Measurements from ENCODE around the gene SOBP. TPM values are rescaled to one million over a fixed set of nuclear protein-coding genes. Genes with fewer than 3 reads are reported as not detected.
A peak's percentile ranks its signal among the peaks of the same experiment; 100 is the strongest.

SOBP gene, protein sequence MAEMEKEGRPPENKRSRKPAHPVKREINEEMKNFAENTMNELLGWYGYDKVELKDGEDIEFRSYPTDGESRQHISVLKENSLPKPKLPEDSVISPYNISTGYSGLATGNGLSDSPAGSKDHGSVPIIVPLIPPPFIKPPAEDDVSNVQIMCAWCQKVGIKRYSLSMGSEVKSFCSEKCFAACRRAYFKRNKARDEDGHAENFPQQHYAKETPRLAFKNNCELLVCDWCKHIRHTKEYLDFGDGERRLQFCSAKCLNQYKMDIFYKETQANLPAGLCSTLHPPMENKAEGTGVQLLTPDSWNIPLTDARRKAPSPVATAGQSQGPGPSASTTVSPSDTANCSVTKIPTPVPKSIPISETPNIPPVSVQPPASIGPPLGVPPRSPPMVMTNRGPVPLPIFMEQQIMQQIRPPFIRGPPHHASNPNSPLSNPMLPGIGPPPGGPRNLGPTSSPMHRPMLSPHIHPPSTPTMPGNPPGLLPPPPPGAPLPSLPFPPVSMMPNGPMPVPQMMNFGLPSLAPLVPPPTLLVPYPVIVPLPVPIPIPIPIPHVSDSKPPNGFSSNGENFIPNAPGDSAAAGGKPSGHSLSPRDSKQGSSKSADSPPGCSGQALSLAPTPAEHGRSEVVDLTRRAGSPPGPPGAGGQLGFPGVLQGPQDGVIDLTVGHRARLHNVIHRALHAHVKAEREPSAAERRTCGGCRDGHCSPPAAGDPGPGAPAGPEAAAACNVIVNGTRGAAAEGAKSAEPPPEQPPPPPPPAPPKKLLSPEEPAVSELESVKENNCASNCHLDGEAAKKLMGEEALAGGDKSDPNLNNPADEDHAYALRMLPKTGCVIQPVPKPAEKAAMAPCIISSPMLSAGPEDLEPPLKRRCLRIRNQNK
- 1 to 10 TPM in 3 of 4 donors, under 1 TPM in 1; 0.27 to 2.7 (median 1.5) TPM for total RNA-seq

DNA sequence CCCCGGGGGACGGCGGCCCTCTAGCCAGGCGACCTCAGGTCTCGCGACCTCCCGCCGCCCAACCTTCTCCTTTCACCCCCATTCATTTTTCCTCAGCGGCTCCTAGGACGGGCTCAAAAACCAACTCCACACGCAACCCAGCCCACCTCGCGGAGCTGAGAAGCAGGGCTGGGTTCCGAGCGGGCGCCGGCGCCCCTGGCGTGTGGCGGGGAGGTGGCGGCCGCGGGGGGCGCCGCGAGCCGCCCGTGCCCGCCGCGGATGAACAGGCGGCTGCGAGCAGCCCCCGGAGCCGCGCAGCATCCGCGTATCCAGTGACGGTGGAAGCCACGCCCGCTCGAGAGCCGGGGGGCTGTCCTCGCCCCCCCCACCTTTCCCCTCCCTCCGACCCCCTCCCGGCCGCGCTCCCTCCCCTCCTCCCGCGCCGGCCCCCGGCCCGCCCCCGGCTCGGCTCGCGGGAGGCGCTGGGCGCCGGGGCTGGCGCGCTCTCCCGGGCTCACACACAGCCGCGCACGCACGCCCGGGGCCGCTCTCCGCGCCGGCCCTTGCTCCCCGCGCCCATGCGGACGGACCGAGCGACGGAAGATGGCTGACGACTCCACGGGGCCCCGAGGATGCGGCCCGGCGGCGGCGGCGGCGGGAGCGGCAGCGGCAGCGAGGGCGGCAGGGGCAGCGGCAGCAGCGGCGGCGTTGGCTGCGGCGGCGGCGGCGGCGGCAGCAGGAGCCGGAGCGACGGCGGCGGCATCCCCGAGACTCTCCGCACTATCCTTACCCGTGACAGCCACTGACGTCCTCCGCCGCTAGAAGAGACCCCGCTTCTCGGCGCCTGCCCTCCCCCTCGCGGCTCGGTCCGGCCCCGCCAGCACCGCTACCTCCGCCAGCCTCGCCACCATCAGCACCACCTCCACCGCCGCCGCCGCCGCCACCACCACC is at the start of gene SOBP:
Gene SOBP (plus strand): TSS at position 482 of the 930 bp plus-strand sequence. CDS start 500 bp downstream, outside the sequence.
- intact Hi-C loops (cut with DNase I; ENCODE audit: low total_unique reads), result loop anchor here (10.0 kb wide), 1 partner anchor 1525 kb away; no protein-coding TSS in a partner anchor
- peak in 1 of 2 donors; percentile 88 for DNase-seq (ENCODE audit: low spot score in 2 of 2)
- TF ChIP-seq POLR2A (IDR thresholded peaks at IDR 0.05), result no peak
- TF ChIP-seq, protein P1, sequence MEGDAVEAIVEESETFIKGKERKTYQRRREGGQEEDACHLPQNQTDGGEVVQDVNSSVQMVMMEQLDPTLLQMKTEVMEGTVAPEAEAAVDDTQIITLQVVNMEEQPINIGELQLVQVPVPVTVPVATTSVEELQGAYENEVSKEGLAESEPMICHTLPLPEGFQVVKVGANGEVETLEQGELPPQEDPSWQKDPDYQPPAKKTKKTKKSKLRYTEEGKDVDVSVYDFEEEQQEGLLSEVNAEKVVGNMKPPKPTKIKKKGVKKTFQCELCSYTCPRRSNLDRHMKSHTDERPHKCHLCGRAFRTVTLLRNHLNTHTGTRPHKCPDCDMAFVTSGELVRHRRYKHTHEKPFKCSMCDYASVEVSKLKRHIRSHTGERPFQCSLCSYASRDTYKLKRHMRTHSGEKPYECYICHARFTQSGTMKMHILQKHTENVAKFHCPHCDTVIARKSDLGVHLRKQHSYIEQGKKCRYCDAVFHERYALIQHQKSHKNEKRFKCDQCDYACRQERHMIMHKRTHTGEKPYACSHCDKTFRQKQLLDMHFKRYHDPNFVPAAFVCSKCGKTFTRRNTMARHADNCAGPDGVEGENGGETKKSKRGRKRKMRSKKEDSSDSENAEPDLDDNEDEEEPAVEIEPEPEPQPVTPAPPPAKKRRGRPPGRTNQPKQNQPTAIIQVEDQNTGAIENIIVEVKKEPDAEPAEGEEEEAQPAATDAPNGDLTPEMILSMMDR (IDR thresholded peaks at IDR 0.05), result no peak
- 0 to 2% methylated on average over 27 to 56 of the region's 130 CpGs for WGBS, 2 donors
- H3K4me3 ChIP-seq (ENCODE audit: low read depth, poor library complexity, severe bottlenecking), result peak within 1 kb of the TSS; percentile 55

DNA sequence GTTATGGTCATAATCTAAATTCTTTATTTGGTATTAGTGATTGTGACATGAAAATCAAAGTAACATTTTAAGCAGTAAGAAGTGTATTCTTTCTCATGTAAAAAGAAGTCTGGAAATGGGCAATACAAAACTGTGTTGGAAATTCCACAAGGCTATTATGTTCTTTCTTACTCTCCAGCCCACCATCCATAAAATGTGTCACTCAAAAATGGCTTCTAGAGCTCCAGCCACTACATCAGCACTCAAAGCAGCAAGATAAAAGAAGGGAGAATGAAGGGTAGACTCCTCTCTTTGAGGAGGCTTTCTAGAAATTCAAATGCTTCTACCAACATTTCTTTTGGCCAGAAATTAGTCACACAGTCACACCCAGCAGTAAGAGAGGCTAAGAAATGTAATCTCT is 49.0 kb upstream of the SOBP start:
- no peak for DNase-seq (ENCODE audit: low spot score in 2 of 2)
- no peak for TF ChIP-seq POLR2A (IDR thresholded peaks at IDR 0.05)
- no peak overlapping the region for H3K4me3 ChIP-seq (ENCODE audit: low read depth, poor library complexity, severe bottlenecking)
- intact Hi-C loops (cut with DNase I; ENCODE audit: low total_unique reads), result no loop called here

DNA sequence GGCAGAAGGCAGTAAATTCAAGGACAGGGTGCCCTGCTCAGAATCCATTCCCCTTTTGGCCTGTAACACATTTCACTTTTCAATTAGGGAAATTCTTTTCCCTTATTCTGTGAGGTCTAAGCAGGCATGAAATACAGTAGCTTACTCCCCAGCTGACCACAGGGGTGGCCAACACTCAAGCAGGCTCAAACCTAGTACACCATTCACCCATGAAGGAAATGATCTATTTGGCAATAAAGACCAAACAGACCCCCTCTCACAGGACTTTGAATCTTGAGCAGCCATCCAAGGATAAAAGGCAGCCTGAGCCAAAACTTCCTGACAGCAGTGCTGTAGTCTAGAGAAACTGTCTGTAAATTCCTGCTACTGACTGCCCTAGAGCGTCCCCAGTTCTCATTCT is 48.2 kb upstream of the SOBP start:
- no peak for DNase-seq (ENCODE audit: low spot score in 2 of 2)
- intact Hi-C loops (cut with DNase I; ENCODE audit: low total_unique reads), result no loop called here
- no peak overlapping the region for H3K4me3 ChIP-seq (ENCODE audit: low read depth, poor library complexity, severe bottlenecking)
- WGBS, 2 donors, result 100% methylated on average over 1 of the region's 1 CpG
- no peak for TF ChIP-seq POLR2A (IDR thresholded peaks at IDR 0.05)
- TF ChIP-seq, protein P1 (IDR thresholded peaks at IDR 0.05), result no peak

DNA sequence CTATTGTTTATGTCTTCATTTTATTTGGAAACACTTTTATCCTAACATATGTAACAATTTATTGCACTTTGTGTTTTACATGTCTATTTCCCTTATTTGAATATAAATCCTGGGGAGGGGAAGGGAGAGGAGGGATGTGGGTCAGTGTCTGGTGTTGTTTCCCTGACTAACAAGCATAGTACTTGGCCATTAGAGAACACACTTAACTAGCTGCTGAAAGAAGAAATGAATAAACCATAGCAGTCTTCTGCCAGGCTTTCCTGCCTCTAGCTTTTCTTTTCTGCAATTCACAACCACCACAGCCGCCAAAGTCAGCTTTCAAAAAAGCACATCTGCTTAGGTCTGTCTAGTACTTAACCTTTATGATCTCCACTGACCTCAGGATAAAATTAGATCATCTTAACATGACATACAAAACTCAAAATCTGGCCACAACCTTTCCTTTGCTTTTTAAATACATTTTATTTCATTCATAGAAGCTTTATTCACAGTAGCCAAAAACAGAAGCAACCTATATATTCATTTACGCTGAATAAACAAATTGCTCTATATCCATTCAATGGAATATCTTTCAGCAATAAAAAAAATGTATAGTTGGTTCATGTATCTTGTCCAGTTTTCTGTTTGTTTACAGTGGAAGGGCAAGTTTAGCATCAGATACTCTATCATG is 46.8 kb upstream of the SOBP start:
- no peak for DNase-seq (ENCODE audit: low spot score in 2 of 2)
- WGBS, 2 donors, result 91 to 93% methylated on average over 2 of the region's 2 CpGs
- intact Hi-C loops (cut with DNase I; ENCODE audit: low total_unique reads), result no loop called here
- TF ChIP-seq, protein P1 (IDR thresholded peaks at IDR 0.05), result no peak
- no peak for TF ChIP-seq POLR2A (IDR thresholded peaks at IDR 0.05)
- no peak overlapping the region for H3K4me3 ChIP-seq (ENCODE audit: low read depth, poor library complexity, severe bottlenecking)

DNA sequence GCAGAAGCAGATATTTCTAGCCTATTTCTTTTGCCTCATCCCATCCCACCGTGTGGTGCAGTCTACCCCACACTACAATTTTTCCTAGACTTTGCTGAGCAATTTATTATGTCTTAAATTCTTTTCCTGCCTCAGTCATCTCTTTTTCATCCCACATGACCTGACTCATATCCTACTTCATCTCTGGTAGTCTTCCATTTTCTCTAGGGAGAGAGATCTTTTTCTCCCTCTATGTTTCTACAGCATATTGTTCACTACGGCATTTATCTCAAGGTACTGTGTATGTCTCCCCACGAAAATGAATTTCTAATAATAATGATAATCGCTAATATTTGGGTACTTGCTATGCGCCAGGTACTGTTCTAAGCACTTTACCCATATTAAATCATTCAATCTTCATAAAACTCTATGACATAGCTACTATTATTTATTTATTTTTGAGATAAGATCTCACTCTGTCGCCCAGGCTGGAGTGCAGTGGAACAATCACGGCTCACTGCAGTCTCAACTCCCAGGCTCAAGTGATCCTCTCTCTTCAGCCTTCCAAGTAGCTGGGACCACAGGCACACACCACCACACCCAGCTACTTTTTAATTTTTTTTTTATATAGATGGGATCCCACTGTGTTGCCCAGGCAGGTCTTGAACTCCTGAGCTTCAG is 46.2 kb upstream of the SOBP start:
- 87 to 92% methylated on average over 7 of the region's 7 CpGs for WGBS, 2 donors
- H3K4me3 ChIP-seq (ENCODE audit: low read depth, poor library complexity, severe bottlenecking), result no peak overlapping the region
- TF ChIP-seq, protein P1 (IDR thresholded peaks at IDR 0.05), result no peak
- no peak for DNase-seq (ENCODE audit: low spot score in 2 of 2)
- intact Hi-C loops (cut with DNase I; ENCODE audit: low total_unique reads), result no loop called here
